Activated T-cell treated with anti-CD3 and anti-CD28 coated beads for 24 hours (primary cell): ENCODE measurements around the gene GFM1.

Experiments used
- DNase-seq: peaks from one replicate; pipeline ENCODE4 v3.0.0-alpha.2; 2020; ENCODE audit warnings: low read depth

GFM1 gene

GRCh38 chr3:158727206-158728060 is 83.1 kb downstream of the GFM1 start:
- DNase-seq: peak; percentile 34

- DNase-seq: no peak
These were observed 83.7 kb downstream of the GFM1 start for GRCh38 chr3:158728061-158728377.

- no peak for DNase-seq
These were observed 84.5 kb downstream of the GFM1 start for GRCh38 chr3:158728851-158729250.

- no peak for DNase-seq
These were observed 87.2 kb downstream of the GFM1 start for GRCh38 chr3:158731486-158731885.

GRCh38 chr3:158731938-158732855 is 87.9 kb downstream of the GFM1 start, which contains the start of gene RARRES1:
RARRES1 (minus strand) TSS chr3:158732457; CDS start chr3:158732415, 42 bp downstream.
- DNase-seq: no peak

- no peak for DNase-seq
These were observed 88.5 kb downstream of the GFM1 start for GRCh38 chr3:158732856-158733200.

- no peak for DNase-seq
These were observed 89.3 kb downstream of the GFM1 start for GRCh38 chr3:158733656-158734055.

GRCh38 chr3:158735296-158736033 is 91.1 kb downstream of the GFM1 start:
- no peak for DNase-seq

- no peak for DNase-seq
These were observed 93.1 kb downstream of the GFM1 start for GRCh38 chr3:158737410-158737809.

GRCh38 chr3:158737976-158738615 is 93.8 kb downstream of the GFM1 start:
- DNase-seq: no peak

GRCh38 chr3:158738653-158739052 is 94.3 kb downstream of the GFM1 start:
- DNase-seq: no peak

- DNase-seq: no peak
These were observed 94.8 kb downstream of the GFM1 start for GRCh38 chr3:158739078-158739477.

- no peak for DNase-seq
These were observed 95.3 kb downstream of the GFM1 start for GRCh38 chr3:158739661-158740060.
